Measurements from ENCODE around the gene ADGRG7. TPM values are rescaled to one million over a fixed set of nuclear protein-coding genes. Genes with fewer than 3 reads are reported as not detected.

Gene ADGRG7
- total and polyA plus RNA-seq, 7 donors: 1.2 to 7.4 (median 1.4) TPM; not detected in 4

GRCh38 chr3:100719136-100719535 is 109.7 kb downstream of the ADGRG7 start:
- Histone ChIP-seq H3K27me3 (no peaks in the 10 kb centered on the region), H3K27ac (no peak overlapping the region)
- 61 to 73% methylated on average over 1 of the region's 1 CpG for WGBS, 2 donors

GRCh38 chr3:100720426-100720825 is 111.0 kb downstream of the ADGRG7 start:
- intact Hi-C loops (cut with DNase I): no loop called here
- Histone ChIP-seq H3K9me3 (no peaks in the 10 kb centered on the region), H3K4me1 (peaks cover 0 to 31% (median 9%) of the 10 kb centered on the region in 4 donors), H3K27me3 (no peaks in the 10 kb centered on the region), H3K4me3 (no peak overlapping the region), H3K36me3 (peaks cover 0 to 54% (median 9%) of the 10 kb centered on the region in 4 donors), H3K27ac (no peak overlapping the region)
- TF ChIP-seq EP300 (IDR thresholded peaks at IDR 0.05): no peak
- TF ChIP-seq POLR2AphosphoS5 (IDR thresholded peaks at IDR 0.05): no peak
- TF ChIP-seq CTCF (IDR thresholded peaks at IDR 0.05): no peak
- no peak for TF ChIP-seq POLR2A (IDR thresholded peaks at IDR 0.05)
- 89 to 93% methylated on average over 5 of the region's 5 CpGs for WGBS, 2 donors
- DNase-seq: no peak

More at GRCh38 chr3:100719136-100719535, 109.7 kb downstream of the ADGRG7 start:
- Histone ChIP-seq H3K9me3 (no peaks in the 10 kb centered on the region), H3K4me1 (peaks cover 0 to 39% (median 13%) of the 10 kb centered on the region in 4 donors), H3K4me3 (no peak overlapping the region), H3K36me3 (peaks cover 0 to 58% (median 10%) of the 10 kb centered on the region in 4 donors)
- TF ChIP-seq POLR2AphosphoS5 (IDR thresholded peaks at IDR 0.05) (no peak), CTCF (IDR thresholded peaks at IDR 0.05) (no peak), EP300 (IDR thresholded peaks at IDR 0.05) (no peak), POLR2A (IDR thresholded peaks at IDR 0.05) (no peak)
- no peak for DNase-seq
- intact Hi-C loops (cut with DNase I): loop anchor here (10.0 kb wide), 1 partner anchor 454 kb away; the partner anchor contains the start of gene TBC1D23

GRCh38 chr3:100725935-100726513 is 116.6 kb downstream of the ADGRG7 start:
- peaks cover 7 to 71% (median 12%) of the 10 kb centered on the region in 4 donors for H3K36me3 ChIP-seq
- TF ChIP-seq EP300 (IDR thresholded peaks at IDR 0.05) (no peak), POLR2AphosphoS5 (IDR thresholded peaks at IDR 0.05) (no peak), CTCF (IDR thresholded peaks at IDR 0.05) (no peak), POLR2A (IDR thresholded peaks at IDR 0.05) (no peak)
- H3K9me3 ChIP-seq: no peaks in the 10 kb centered on the region
- H3K4me3 ChIP-seq: no peak overlapping the region
- intact Hi-C loops (cut with DNase I): no loop called here
- DNase-seq: no peak
- WGBS, 2 donors: 97% methylated on average over 3 of the region's 3 CpGs
- H3K27ac ChIP-seq: no peak overlapping the region
- H3K4me1 ChIP-seq: peaks cover 0 to 16% (median 4%) of the 10 kb centered on the region in 4 donors
- no peaks in the 10 kb centered on the region for H3K27me3 ChIP-seq

GRCh38 chr3:100726706-100727105 is 117.3 kb downstream of the ADGRG7 start:
- Histone ChIP-seq H3K36me3 (peaks cover 6 to 71% (median 10%) of the 10 kb centered on the region in 4 donors), H3K27ac (no peak overlapping the region), H3K27me3 (no peaks in the 10 kb centered on the region), H3K4me1 (peaks cover 0 to 16% (median 4%) of the 10 kb centered on the region in 4 donors), H3K9me3 (no peaks in the 10 kb centered on the region), H3K4me3 (no peak overlapping the region)
- intact Hi-C loops (cut with DNase I): no loop called here
- DNase-seq: no peak
- TF ChIP-seq POLR2AphosphoS5 (IDR thresholded peaks at IDR 0.05) (no peak), EP300 (IDR thresholded peaks at IDR 0.05) (no peak), POLR2A (IDR thresholded peaks at IDR 0.05) (no peak), CTCF (IDR thresholded peaks at IDR 0.05) (no peak)
- WGBS, 2 donors: 81 to 93% methylated on average over 1 of the region's 1 CpG
